ENCODE measurements around the gene RPL18. TPM values are rescaled to one million over a fixed set of nuclear protein-coding genes. Genes with fewer than 3 reads are reported as not detected.

The RPL18 gene
- total and polyA plus RNA-seq, 9 of the 15 experiments (the other 6 are each of a cell fraction or from before 2014, with no cell fraction given): 312 to 2,635 (median 1,653) TPM

GRCh38 chr19:48635263-48635965 lies 16.4 kb upstream of the RPL18 start (continued):
- 0 out of 4 replicates have a peak, but pooled peaks of 1 of the 2 experiments have one; percentile 16 for TF ChIP-seq TEAD1 (CRISPR knock-in tag; IDR thresholded peaks at IDR 0.05)
- TF ChIP-seq MBD2 (IDR thresholded peaks at IDR 0.05; ENCODE audit: borderline replicate concordance, low read depth): no peak
- TF ChIP-seq DMBX1 (CRISPR knock-in tag; IDR thresholded peaks at IDR 0.05; ENCODE audit: borderline replicate concordance): no peak
- TF ChIP-seq BCL6 (CRISPR knock-in tag; IDR thresholded peaks at IDR 0.05): no peak
- TF ChIP-seq ZBTB11 (CRISPR knock-in tag; IDR thresholded peaks at IDR 0.05): no peak
- peak; percentile 72 for TF ChIP-seq TBP (optimal IDR thresholded peaks at IDR 0.05; ENCODE audit: low read depth, low read length)
- peak in 1 of 2 experiments; percentile 9; a peak in 1 of 4 replicates for TF ChIP-seq MNT (conservative IDR thresholded peaks at IDR 0.05)
- TF ChIP-seq ZNF668 (CRISPR knock-in tag; IDR thresholded peaks at IDR 0.05): no peak
- no peak for TF ChIP-seq RBM25 (IDR thresholded peaks at IDR 0.05; ENCODE audit: low read depth, low read length, severe bottlenecking)
- peak; percentile 69 for TF ChIP-seq POLR2G (IDR thresholded peaks at IDR 0.05; ENCODE audit: low read depth, low read length)
- TF ChIP-seq EZH2 (IDR thresholded peaks at IDR 0.05; ENCODE audit: borderline replicate concordance, low read depth, low read length): no peak
- no peak for TF ChIP-seq CEBPB (tag; IDR thresholded peaks at IDR 0.05)
- TF ChIP-seq EP400 (IDR thresholded peaks at IDR 0.05): no peak
- TF ChIP-seq THAP7 (CRISPR knock-in tag; IDR thresholded peaks at IDR 0.05): no peak
- no peak for TF ChIP-seq IRF2 (CRISPR knock-in tag; IDR thresholded peaks at IDR 0.05)
- TF ChIP-seq RB1 (IDR thresholded peaks at IDR 0.05; ENCODE audit: low read depth): peak; percentile 74
- peak in 1 of 2 experiments; percentile 39; a peak in 1 of 4 replicates for TF ChIP-seq RCOR1 (IDR thresholded peaks at IDR 0.05; ENCODE audit: borderline replicate concordance in 1 of 2, low read depth in 2 of 2, low read length in 2 of 2)
- TF ChIP-seq ZNF639 (CRISPR knock-in tag; conservative IDR thresholded peaks at IDR 0.05 in 1 of 2, IDR thresholded peaks at IDR 0.05 in 1 of 2): peak in 1 of 2 experiments; percentile 42; a peak in 1 of 4 replicates
- 0 out of 2 replicates have a peak, but pooled peaks have one; percentile 26 for TF ChIP-seq POLR2AphosphoS5 (IDR thresholded peaks at IDR 0.05; ENCODE audit: control insufficient read depth, insufficient read depth, low read depth, low read length)

All from K562 (cell line).